K562 (cell line): ENCODE measurements around the gene ZNF627. TPM values are rescaled to one million over a fixed set of nuclear protein-coding genes. Genes with fewer than 3 reads are reported as not detected.

Experiments
- NR4A1 ChIP-seq, 2 experiments: fragments of 250-450 bp in 1 of 2; fragments of 450-650 bp in 1 of 2; sonication (Bioruptor Pico) in 1 of 2; IDR thresholded peaks; 2 replicates each; pipeline versions ENCODE4 v1.4.0 to v1.6.1; 2016 to 2020; ENCODE audit warnings: mild to moderate bottlenecking in 2 of 2, missing compliant biosample characterization in 1 of 2, missing genetic modification characterization in 1 of 2, moderate library complexity in 1 of 2
- SP2 ChIP-seq: IDR thresholded peaks from 2 replicates; pipeline ENCODE4 v1.6.1; 2011; ENCODE audit warnings: mild to moderate bottlenecking, low read depth, low read length, moderate library complexity; ENCODE audit not compliant: poor library complexity, severe bottlenecking; ENCODE audit errors: extremely low read depth
- ZNF212 ChIP-seq: fragments of 450-650 bp; formaldehyde crosslinking; IDR thresholded peaks from 2 replicates; pipeline ENCODE4 v1.4.0; 2020; ENCODE audit warnings: mild to moderate bottlenecking
- ZNF41 ChIP-seq: fragments of 250-450 bp; sonication (Bioruptor Pico); conservative IDR thresholded peaks from 2 replicates; pipeline ENCODE4 v1.4.0; 2020; ENCODE audit warnings: mild to moderate bottlenecking
- polyA plus RNA-seq, 8 experiments: library from polyadenylated mRNA; depleted of rRNA in 4 of 8; stranded (reverse) in 5 of 8; unstranded in 3 of 8; fragments of >200 nt; fragmentation: Nextera tagmentation in 2 of 8; fragmentation: Illumina TruSeq in 1 of 8; extraction: Ambion mirVana in 2 of 8; extraction: Trizol in 1 of 8; gene quantifications; 2 replicates each; pipeline versions ENCODE4 v1.2.1 to v1.2.3, GENCODE V29; 2011 to 2014; ENCODE audit warnings: inconsistent platforms in 1 of 8, missing spikeins in 1 of 8
- total RNA-seq, 7 experiments: library from RNA; depleted of rRNA in 6 of 7; stranded (reverse); fragments of >200 nt in 6 of 7; fragmentation: Illumina TruSeq in 2 of 7; extraction: Trizol in 2 of 7; gene quantifications; 2 replicates each; pipeline versions ENCODE4 v1.2.1 to v1.2.3, GENCODE V29; 2011 to 2021; ENCODE audit warnings: low replicate concordance in 1 of 7
- TF ChIP-seq, protein P1 (sequence below), 2 experiments: fragments of 450-650 bp; formaldehyde crosslinking in 1 of 2; IDR thresholded peaks; 2 replicates each; pipeline versions ENCODE4 v1.4.0 to v1.6.1; 2014 to 2020; ENCODE audit warnings: mild to moderate bottlenecking in 2 of 2, borderline replicate concordance in 1 of 2, low read depth in 1 of 2
- TF ChIP-seq, protein P2 (sequence below): fragments of 250-450 bp; sonication (Bioruptor Pico); IDR thresholded peaks from 2 replicates; pipeline ENCODE4 v1.5.0; 2021; ENCODE audit warnings: mild to moderate bottlenecking, borderline replicate concordance
- TF ChIP-seq, protein P3 (sequence below): fragments of 450-650 bp; IDR thresholded peaks from 2 replicates; pipeline ENCODE4 v1.7.1; 2018; ENCODE audit warnings: mild to moderate bottlenecking, low read depth; ENCODE audit not compliant: partially characterized antibody
- TF ChIP-seq, protein P4 (sequence below): sonication (generic); formaldehyde crosslinking; IDR thresholded peaks from 2 replicates; pipeline ENCODE4 v1.8.1; 2023; ENCODE audit warnings: mild to moderate bottlenecking, missing genetic modification reagents, moderate library complexity

The ZNF627 gene
- total and polyA plus RNA-seq, 9 of the 15 experiments (the other 6 are each of a cell fraction or from before 2014, with no cell fraction given) = 6.4 to 19.9 (median 10.6) TPM

DNA sequence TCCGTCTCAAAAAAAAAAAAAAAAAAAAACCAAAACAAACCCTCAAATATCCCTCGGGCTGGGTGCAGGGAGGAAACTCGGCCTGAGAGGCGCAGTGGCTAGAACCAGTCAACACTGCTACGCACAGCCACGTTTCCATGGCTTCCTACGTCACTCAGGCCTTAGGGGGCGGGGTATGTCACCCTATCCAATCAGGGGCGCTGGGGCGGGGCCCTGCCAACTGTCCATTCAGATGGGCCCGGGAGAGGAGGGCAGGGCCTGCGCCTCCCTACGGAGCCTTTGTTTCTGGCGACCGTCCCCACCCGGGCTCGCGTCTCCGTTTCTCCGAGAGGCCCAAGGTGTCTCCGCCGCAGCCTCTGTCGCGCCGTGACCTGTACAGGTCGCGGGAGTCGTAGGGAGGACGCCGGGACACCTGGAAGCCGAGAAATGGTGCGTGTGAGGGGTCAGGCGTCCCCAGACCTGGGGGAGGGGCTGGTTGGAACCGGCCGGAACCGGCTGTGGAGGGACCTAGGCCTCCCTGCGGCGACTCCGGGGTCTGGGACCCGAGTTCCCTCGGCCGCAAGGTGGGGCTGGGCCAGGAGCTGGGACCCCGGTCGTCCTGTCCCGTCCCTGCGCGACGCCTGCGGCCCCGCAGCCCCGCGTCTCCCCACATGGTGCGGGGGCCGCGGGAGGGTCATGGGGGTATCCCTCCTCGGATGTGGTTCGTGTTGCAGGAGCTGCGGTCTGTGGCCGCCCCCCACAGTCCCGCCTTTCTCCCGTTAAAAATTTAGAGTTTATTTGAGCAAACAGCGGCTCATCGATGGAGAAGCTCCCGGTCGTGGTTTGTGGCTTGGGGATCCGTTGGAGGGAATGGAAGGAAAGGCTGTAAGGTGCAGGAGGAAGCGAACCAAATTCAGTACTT lies at the start of gene ZNF627 (continued):
- TF ChIP-seq, protein P1, sequence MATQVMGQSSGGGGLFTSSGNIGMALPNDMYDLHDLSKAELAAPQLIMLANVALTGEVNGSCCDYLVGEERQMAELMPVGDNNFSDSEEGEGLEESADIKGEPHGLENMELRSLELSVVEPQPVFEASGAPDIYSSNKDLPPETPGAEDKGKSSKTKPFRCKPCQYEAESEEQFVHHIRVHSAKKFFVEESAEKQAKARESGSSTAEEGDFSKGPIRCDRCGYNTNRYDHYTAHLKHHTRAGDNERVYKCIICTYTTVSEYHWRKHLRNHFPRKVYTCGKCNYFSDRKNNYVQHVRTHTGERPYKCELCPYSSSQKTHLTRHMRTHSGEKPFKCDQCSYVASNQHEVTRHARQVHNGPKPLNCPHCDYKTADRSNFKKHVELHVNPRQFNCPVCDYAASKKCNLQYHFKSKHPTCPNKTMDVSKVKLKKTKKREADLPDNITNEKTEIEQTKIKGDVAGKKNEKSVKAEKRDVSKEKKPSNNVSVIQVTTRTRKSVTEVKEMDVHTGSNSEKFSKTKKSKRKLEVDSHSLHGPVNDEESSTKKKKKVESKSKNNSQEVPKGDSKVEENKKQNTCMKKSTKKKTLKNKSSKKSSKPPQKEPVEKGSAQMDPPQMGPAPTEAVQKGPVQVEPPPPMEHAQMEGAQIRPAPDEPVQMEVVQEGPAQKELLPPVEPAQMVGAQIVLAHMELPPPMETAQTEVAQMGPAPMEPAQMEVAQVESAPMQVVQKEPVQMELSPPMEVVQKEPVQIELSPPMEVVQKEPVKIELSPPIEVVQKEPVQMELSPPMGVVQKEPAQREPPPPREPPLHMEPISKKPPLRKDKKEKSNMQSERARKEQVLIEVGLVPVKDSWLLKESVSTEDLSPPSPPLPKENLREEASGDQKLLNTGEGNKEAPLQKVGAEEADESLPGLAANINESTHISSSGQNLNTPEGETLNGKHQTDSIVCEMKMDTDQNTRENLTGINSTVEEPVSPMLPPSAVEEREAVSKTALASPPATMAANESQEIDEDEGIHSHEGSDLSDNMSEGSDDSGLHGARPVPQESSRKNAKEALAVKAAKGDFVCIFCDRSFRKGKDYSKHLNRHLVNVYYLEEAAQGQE (IDR thresholded peaks at IDR 0.05; ENCODE audit: borderline replicate concordance) = peak; percentile 99
- TF ChIP-seq, protein P1 (CRISPR knock-in tag; IDR thresholded peaks at IDR 0.05; ENCODE audit: low read depth) = peak; percentile 65; the same call in 1 of the 2 replicates
- TF ChIP-seq, protein P2, sequence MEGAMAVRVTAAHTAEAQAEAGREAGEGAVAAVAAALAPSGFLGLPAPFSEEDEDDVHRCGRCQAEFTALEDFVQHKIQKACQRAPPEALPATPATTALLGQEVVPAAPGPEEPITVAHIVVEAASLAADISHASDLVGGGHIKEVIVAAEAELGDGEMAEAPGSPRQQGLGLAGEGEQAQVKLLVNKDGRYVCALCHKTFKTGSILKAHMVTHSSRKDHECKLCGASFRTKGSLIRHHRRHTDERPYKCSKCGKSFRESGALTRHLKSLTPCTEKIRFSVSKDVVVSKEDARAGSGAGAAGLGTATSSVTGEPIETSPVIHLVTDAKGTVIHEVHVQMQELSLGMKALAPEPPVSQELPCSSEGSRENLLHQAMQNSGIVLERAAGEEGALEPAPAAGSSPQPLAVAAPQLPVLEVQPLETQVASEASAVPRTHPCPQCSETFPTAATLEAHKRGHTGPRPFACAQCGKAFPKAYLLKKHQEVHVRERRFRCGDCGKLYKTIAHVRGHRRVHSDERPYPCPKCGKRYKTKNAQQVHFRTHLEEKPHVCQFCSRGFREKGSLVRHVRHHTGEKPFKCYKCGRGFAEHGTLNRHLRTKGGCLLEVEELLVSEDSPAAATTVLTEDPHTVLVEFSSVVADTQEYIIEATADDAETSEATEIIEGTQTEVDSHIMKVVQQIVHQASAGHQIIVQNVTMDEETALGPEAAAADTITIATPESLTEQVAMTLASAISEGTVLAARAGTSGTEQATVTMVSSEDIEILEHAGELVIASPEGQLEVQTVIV (CRISPR knock-in tag) = no peak
- TF ChIP-seq, protein P3, sequence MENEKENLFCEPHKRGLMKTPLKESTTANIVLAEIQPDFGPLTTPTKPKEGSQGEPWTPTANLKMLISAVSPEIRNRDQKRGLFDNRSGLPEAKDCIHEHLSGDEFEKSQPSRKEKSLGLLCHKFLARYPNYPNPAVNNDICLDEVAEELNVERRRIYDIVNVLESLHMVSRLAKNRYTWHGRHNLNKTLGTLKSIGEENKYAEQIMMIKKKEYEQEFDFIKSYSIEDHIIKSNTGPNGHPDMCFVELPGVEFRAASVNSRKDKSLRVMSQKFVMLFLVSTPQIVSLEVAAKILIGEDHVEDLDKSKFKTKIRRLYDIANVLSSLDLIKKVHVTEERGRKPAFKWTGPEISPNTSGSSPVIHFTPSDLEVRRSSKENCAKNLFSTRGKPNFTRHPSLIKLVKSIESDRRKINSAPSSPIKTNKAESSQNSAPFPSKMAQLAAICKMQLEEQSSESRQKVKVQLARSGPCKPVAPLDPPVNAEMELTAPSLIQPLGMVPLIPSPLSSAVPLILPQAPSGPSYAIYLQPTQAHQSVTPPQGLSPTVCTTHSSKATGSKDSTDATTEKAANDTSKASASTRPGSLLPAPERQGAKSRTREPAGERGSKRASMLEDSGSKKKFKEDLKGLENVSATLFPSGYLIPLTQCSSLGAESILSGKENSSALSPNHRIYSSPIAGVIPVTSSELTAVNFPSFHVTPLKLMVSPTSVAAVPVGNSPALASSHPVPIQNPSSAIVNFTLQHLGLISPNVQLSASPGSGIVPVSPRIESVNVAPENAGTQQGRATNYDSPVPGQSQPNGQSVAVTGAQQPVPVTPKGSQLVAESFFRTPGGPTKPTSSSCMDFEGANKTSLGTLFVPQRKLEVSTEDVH = no peak
- peak; percentile 68; the same call in 1 of the 2 replicates for TF ChIP-seq NR4A1 (CRISPR knock-in tag; IDR thresholded peaks at IDR 0.05)
- peak; percentile 61; the same call in 1 of the 2 replicates for TF ChIP-seq NR4A1 (tag; IDR thresholded peaks at IDR 0.05)
- no peak for TF ChIP-seq ZNF41 (CRISPR knock-in tag)
- no peak for TF ChIP-seq SP2
- TF ChIP-seq, protein P4, sequence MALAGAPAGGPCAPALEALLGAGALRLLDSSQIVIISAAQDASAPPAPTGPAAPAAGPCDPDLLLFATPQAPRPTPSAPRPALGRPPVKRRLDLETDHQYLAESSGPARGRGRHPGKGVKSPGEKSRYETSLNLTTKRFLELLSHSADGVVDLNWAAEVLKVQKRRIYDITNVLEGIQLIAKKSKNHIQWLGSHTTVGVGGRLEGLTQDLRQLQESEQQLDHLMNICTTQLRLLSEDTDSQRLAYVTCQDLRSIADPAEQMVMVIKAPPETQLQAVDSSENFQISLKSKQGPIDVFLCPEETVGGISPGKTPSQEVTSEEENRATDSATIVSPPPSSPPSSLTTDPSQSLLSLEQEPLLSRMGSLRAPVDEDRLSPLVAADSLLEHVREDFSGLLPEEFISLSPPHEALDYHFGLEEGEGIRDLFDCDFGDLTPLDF = peak; percentile 15; the same call in 1 of the 2 replicates
- TF ChIP-seq ZNF212 (CRISPR knock-in tag) = no peak
